GM21381 (cell line): ENCODE measurements around the gene CHST8.

Experiments used
- ATAC-seq: cut with Tn5 transposase; IDR thresholded peaks from one replicate; pipeline ENCODE4 v1.9.1; 2021; ENCODE audit warnings: mild to moderate bottlenecking, moderate library complexity; ENCODE audit not compliant: unreplicated experiment

CHST8 gene

DNA sequence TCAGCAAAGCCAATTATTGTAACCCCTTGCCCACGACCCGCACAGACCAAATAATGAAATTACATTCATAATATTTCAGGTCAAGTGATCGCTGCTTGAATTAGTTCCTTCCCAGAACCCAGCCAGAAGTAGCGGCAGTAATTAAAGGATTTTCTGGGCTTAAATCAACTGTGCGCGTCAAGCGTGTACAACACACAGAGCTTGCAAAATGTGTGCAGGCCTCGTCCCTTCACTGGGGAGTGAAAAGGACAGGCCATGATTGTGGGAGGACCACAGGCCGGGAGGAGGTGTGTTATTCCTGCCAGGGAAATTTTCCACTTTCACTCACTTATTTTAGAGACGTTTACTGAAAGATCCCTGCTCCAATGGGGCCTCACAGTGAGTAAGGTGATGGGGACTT lies 84.9 kb downstream of the CHST8 start:
- ATAC-seq = no peak

DNA sequence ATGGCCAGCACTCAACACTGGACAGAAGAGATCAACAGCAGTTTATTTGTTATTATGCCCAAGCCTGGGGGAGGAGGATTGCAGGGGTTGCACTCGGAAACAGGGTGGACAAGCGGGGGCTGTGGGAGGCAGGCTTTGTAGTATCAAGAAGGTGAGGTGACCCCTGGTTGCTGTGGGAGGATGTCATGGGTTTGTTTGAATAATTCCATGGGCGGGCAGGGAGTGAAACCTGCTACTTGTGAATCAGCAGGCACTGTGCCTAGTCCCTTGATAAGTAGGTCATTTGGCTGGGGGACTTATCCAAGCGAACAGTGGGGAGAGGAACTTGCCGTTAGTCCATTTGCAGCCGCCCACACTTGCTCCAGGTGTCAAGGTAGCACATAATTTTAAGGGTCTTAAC lies 90.5 kb downstream of the CHST8 start:
- ATAC-seq = no peak

DNA sequence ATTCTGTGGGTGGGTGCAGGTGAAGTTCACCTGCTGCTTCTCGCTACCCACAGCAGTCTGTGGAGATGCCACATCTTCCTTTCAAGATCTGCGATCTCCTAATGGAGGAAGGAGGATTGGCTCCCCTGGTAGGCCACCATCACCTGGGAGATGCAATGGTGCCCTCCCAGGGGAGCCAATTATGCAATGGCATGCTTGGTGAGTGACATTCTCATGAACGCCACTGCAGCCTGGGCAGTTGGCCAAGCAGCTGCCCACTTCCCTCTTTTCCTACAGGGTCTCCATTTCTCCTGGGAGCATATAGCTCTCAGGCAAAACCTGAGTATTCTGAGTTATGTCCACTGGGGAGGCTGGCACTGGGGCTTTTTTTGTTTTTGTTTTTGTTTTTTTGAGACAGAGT lies 91.4 kb downstream of the CHST8 start:
- ATAC-seq = no peak

DNA sequence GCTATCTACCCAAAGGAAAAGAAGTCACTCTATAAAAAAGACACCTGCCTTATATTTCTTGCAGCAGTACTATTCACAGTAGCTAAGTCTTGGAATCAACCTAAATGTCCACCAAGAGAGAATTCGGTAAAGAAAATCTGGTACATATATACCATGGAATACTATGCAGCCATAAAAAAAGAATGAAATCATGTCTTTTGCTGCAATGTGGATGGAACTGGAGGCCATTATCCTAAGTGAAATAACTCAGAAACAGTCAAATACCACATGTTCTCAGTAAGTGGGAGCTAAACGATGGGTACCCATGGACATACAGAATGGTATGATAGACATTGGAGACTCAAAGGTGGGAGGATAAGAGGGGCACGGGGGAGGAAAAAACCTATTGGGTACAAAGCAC lies 92.4 kb downstream of the CHST8 start:
- ATAC-seq = no peak

DNA sequence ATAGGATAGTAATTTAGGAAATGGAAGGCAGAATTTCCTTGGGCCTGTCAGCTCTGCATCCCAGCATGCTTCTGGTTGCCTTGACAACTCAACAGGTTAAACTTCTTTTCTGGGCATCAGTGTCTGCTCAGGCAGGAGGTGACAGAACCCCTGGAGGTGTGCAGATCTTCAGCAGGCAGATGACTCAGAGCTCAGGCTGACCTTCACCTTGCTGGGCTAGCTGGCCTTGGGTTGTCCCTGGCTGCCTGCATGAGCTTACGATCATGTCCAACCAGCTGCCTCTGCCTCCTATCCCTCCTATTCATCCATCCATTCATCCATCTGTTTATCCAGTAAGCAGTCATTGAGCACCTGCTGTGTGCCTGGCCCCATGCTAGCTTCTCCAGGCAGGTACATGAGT lies 93.7 kb downstream of the CHST8 start:
- ATAC-seq = no peak

DNA sequence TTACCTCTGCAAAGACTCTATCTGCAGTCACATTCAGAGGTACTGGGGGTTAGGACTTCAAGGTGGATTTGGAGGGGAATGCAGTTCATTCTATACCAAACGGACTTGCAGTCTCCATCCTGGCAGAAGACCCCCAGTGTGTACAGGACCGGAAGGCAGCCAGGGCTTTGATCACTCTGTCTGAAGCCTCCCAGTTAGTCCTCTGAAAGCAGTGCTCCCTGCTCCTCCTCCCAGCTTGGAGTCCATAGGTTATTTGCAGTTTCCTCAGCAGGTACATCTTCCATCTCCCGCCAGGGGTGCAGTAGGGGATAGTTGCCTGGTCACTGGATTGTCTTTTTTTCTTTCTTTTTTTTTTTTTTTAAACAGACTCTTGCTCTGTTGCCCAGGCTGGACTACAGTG lies 96.1 kb downstream of the CHST8 start:
- no peak for ATAC-seq

DNA sequence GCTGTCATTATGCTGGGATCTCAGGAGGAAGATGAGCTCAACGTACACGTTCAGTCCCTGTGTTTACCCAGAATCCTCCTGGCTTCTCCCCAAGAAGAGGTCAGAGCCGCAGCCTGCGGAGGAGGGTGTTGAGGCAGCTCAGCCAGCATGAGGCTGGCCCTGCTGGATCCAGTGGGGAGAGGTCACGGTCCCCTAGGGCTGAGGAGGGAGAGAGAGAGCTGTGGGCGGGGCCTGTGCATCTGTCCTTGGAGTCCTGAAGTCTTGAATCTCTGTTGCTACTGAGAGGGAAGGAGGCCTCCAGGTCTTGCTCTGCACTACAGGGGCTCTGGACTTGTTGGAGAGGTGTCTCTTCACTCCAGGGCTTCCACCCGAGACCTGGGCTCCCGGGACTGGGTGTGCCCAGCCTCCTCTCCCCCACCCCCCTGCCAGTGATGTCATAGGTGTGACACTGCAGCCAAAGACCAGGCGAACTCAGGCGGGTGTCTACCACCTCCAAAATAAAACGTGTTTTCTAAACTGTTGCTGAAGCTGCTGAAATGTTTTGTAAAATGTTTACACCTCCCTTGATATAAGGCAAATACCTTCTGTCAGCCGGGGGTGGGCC lies 97.0 kb downstream of the CHST8 start:
- ATAC-seq = no peak

DNA sequence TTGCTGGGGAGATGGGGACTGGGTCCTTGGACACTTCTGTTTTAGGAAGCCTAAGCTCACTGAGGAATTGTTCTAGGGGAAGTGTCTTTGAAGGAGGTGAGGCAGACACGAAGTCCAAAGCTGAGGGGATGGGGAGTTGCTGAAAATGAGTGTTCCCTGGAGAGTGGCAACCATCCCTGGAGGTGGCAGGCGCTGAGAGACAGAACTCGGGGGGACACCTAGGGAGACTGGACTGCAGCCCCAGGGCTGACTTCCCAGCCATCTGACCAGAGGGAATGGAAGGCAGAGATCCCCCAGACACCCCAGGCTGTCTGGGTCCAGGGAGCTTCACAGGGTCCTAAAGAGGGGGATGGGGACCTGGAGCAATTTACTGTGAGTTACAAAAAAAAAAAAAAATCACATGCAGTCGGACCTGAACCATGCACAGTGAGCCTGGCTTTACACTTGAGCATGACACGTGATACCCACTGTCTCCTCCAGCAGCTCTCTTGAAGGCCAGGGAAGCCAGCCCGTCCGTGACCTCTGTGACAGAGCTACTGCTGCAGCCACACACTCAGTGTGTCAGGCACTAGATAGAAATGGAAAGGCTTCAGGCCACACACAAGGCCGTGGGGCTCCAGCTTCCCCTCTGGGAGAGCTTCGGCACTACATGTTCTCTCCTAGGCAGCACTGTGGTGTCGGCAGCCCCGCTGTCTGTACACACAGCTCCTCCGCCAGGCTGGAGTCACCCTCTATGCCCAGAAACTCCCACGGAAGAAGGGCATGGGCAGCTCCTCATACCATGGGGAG lies 97.8 kb downstream of the CHST8 start:
- no peak for ATAC-seq

DNA sequence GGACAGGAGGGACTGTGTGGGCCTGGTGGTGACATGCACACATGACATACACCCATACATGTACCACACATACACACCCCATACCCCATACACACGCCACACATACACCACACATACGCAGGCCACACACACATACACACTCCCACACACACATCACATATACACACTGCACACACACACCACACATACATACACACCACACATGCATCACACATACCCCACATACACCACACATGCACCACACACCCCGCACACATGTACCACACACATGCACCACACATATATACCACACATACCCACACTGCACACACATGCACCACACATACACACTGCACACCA lies 98.4 kb downstream of the CHST8 start:
- ATAC-seq = no peak

DNA sequence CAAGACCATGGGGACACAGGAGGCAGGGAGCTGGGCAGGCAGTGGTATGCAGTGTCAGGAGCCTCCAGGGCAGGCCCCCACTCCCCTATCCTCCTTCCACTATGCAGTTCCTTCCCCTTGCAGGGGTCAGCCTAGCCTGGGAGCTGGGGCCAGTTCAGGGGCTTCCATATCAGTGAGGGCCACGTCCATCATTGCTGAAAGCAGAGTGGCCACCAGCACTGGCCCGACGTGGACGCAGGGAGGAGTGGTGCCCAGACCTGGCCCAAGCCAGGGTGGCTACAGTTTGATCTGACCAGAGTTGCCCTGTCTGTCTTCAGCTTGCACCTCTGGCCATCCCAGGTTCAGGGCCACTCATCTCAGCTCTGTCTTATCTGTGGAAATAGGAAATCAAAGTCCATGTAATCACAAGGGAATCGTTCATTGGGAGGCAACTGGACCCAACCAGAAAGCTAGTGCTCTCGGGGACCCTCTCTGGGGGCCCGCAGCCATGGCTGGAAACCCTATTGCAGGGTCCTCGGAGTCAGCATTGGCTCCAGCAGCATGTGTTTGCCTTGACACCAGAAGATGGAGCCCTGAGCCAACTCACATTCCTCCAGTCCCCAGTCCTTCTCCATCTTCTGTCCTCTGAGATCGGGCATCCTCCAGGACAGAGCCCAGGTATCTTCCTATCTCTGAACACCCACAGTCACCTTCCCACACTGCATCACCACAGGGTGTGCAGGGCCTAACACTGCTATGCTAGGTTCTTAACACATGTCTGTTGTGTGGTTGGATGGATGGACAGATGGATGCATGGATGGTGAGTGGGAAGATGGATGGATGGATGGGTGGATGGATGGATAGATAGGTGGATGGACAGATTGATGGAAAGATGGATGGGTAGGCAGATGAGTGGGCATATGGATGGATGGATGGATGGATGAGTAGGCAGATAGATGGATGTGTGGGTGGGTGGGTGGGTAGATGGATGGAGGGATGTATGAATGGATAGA lies 99.2 kb downstream of the CHST8 start:
- ATAC-seq = no peak

DNA sequence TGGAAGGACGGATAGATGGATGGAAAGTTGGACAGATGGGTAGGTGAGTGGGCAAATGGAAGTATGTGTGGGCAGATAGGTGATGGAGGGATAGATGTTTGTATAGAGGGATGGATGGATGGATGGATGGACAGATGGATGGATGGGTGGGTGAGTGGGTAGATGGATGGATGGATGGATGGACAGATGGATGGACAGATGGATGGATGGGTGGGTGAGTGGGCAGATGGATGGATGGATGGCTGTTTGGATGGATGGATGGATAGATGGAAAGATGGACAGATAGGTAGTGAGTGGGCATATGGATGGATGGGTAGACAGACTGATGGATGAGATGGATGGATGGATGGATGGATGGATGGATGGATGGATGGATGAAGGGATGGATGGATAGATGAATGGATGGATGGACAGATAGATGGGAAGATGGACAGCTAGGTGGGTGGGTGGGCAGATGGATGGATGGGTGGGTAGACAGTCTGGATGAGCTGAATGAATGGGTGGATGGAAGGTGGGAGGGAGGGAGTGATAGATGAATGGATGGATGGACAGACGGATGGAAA lies 100.1 kb downstream of the CHST8 start:
- no peak for ATAC-seq

DNA sequence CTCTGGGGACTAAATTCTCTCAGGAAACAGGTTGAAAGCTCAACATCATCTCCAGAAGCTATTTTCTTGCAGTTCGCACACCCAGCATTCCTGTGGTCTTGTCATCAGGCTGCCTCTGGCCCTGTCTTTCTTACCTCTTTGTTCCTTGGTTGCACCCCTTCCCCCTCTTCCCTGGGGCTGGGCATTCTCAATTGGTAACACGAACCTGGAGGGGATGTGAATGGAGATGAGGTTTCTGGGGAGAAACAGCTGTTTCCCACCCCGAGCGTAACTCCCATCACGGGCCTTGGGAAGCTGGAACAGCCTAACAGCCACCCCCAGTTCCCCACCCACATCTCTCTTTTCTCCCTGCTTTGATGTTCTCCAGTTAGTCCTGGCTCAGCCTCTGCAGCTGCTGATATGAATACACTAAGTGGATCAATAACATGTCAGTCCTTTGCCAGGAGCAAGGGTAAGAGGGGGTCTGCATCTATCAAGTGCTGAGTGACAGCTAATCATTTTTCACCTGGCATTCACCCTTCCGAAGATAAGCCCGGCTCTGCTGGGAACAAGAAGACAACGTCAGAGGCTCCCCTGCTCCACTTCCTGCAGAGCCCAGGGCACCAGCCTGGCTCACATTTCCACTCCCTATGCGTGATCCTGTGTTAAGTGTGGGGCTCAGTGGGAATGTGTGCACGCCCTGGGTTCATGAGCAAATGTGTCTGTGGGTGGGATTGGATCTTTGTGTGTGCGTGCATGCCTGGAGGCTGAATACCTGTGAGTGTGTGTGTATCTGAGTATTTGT lies 100.9 kb downstream of the CHST8 start:
- ATAC-seq = no peak

DNA sequence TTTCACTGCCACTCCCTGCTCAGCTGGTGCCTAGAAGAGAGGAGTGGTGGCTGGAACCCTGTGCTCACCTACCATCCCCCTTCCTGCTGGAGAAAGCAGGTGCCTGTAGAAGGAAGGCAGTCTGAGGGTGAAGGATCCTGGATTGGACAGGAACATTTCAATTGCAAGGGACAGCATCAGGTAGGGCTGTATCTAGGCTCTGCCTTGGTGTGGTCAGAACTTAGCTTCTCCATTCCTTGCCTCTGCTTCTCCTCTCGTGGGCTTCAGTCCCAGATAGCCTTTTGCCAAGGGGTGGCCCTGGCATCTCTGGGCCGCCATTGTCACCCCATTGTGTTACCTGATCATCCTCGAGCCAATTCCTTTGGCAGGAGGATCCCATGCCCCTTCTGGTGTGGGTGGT lies 101.8 kb downstream of the CHST8 start:
- ATAC-seq = no peak

DNA sequence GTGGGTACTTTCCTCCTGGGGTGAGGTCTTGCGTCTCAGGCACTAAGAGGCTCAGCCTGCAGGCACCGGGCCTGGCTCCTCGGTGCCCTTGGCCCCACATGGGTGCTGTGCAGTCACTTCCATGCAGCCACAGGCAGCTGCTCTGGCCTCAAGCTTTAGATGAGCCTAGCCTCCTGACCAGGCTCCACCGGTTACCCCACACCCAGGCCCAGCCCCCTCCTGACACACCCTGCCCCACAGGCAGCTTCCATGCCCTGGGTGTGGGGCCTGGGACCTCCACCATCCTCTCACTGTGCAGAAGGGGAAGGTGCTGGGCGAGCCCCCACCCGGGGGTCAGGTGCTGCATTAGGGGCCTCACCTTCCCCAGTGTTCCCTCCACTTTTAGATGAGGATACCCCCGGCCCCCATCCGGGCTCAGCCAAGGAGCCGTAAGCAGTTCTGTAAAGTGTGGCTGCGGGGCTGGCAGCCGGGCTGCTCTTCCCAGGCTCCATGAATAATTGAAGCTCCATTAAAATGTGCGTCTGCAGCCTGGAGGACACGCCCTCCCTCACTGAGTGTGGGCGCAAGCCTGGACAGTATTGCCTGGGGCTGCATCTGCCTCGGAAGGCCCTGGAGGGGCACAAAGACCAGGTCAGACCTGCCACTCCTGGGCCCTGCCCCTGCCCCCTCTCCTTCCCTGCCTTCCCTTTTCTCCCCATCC lies 102.4 kb downstream of the CHST8 start:
- ATAC-seq = no peak

DNA sequence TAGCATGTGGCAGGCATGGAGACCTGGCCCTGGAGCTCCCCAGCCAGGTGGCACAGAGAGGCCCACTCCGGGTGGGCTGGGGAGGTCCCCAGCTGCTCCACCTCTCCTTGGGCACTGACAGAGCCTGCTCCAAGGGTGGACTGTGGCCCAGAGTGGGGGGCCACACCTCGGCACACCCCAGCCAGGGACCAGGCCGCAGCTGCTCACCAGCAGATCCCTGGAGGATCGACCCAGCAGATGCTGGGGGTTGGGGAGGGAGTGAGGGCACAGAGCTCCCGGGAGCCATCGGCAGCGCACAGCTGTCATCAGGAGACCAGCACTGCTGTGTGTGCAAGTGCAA lies 102.9 kb downstream of the CHST8 start:
- no peak for ATAC-seq

DNA sequence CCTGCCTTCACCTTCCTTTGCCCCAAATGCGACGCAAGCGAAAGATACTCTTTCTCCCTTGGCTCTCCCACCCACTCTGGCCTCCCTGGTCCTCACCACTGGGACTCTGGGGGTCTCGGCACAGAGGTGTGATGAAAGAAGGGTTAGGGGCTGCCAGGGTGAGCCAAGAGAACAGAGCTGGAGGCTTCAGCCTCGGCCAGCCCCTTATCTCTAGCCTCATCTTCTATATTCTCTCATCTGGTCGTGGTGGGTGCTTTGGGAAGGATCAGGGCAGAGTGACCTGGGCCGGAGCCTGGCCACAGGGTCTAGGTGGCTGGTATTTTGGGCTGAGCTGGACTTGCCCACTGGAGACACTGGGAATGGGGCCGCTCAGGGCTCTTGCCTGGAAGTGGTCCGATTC lies 103.8 kb downstream of the CHST8 start:
- no peak for ATAC-seq

DNA sequence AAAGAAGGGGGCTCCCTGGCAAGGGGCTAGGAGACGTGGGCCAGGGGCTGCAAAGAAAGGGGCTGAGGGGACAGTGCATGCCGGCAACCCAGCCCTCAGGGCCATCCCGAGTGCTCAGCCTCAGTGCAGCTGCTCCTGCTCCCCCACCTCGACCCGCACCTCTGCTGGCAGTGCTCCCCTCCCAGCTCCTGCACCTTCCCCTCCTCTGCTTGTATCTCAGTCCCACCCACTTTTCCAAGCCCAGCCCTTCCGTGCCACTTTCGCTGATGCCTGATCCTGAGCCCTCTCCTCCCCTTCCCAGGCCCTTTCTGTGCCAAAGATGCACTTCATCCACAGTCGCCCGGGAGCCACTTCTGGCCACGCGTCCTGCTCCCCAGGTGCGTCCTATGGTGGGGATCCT lies 105.0 kb downstream of the CHST8 start:
- no peak for ATAC-seq

DNA sequence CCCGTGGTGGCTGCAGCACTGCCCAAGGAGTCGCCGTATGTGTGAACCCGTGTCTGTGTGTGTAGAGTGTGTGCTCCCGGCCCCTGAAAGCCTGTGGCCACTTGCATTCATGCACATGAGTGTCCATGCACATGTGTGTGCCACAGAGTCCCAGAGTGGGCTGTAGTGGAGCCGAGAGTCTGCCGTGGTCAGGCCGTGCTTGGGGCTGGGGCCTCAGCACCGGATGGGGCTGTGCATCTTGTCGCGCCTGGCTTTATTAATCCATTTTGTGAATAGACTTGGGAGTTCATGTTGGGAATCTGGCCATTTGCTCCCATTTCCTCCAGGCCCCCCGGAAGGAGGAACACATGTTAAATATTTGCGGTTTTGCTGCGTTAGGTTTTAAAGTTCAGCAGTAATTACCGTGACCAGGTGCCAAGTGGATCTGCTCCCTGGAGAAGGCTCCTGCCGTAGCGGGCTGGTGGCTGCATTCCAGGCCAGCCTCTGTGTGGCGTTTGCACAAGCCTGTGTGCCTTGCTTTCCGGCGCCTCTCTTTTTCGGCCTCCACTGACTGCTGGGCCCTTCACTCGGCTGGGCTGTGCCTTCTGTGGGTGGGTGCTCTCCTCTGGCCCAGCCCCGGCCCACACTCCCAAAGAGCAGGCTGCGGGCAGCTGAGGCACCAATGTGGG lies 105.7 kb downstream of the CHST8 start:
- ATAC-seq = no peak

DNA sequence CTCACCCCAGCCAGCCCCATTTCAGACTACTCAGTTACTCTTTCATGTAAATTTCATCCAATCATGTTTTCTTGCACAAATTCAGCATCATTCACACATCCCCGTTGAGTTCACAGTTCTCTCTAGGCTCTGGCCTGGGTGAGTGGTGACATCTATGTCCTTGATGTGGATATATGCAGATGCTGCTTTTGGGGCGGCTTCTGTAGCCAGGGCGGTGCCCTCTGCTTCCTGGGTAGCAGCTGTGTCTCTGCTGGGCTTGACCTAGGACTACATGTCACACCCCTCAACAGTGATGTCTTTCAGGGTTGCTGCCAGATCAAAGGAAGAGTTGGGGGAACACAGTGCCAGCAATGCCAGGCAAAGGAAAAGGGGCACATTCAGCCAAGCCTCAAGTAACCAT lies 106.4 kb downstream of the CHST8 start:
- no peak for ATAC-seq
